ENCODE results near the gene DOC2B. TPM values are rescaled to one million over a fixed set of nuclear protein-coding genes. Genes with fewer than 3 reads are reported as not detected.
A peak's percentile ranks its signal among the peaks of the same experiment; 100 is the strongest.

Gene DOC2B
- total and polyA plus RNA-seq, 10 donors: 0.91 to 17.0 (median 7.1) TPM

DNA sequence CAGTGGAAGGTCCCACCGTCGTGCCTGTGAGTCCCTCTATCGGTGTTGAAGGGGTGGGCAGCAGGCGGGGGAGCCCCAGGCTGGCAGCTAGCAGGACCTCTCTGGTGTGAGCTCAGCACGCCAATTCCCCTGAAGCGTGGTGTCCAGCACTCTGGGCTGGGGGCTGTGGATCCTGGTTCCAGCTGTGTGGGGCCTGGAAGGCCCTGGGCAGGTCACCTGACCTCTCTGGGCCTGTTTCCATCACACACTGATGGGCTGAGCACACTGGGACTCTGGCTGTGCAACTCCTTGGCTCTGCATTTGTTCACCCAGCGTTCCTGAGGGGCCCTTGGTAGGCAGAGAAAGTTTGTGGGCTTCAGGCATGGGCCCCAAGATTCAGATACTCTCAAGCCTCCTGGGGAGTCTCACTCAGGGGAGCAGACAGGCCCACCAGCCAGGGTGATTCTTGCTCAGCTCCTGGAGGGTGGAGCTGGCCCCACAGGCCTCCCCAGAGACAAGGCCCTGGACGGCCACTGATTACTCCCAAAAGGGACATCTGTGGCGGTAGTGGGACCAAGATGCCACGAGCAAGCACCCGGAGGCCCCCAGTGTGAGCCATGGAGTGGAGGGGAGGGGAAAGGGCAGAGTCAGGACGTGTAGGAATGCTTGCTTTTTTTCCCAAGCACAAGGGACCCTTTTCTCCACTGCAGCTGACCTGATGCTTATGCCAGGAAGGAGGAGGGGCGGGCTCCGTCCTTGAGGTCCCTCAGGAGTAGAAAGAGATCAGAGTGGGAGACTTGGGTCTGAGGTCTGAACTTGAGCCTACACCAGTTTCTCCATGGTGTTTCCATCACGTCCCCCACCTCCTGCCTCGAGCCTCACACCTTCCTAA lies 35.5 kb downstream of the DOC2B start:
- peak; percentile 68 for DNase-seq
- peak overlapping the region in 1 of 8 donors; percentile 3 for H3K27ac ChIP-seq
- H3K4me1 ChIP-seq: peaks cover 0 to 15% (median 10%) of the 10 kb centered on the region in 6 donors
- H3K4me3 ChIP-seq: no peak overlapping the region
- H3K9me3 ChIP-seq: no peaks in the 10 kb centered on the region
- peaks cover 0 to 5% (median 0%) of the 10 kb centered on the region in 7 donors for H3K27me3 ChIP-seq (replicated peaks in 1 of 7)
- TF ChIP-seq POLR2A (IDR thresholded peaks at IDR 0.05): no peak
- H3K36me3 ChIP-seq: peaks cover 0 to 44% (median 2%) of the 10 kb centered on the region in 6 donors
- 78 to 90% (median 84%) methylated on average over 13 to 16 of the region's 16 CpGs for WGBS, 5 donors
- intact Hi-C loops (cut with DNase I; ENCODE audit: low total_unique reads): no loop called here

DNA sequence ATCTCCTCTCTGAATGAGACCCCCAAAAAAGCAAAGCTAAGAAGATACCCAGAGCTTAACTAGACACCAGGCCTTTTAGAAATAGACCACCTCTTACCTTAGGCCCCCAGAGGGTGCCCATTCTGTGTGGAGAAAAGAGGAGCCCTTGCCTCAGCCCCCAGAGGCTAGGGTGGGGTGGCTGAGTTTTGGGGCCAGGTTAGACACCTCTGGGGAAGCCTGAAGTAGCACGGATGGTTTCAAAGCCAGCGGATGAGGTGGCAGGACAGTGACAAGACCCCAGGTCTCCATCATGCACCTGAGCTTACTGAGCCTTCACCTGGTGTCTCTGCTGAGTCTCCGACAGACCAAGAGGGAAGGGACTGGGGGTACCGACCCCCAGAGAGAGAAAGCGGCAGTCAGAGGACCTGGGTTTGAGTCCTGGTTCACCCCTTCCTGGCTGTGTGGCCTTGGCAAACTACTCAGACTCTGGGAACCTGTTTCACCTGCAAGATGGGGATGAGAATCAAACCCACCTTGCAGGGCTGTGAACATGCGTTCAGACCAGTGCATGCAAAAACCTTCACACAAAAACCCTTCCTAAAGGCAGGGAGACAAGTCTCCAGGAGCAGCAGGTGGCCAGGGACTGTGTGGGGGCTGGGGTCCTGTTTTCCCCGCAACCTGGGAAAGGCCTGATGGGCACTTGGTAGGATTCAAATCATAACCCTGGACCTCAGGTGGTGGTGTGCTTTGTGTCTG lies 36.3 kb downstream of the DOC2B start:
- TF ChIP-seq POLR2AphosphoS5 (IDR thresholded peaks at IDR 0.05): no peak
- no peak for TF ChIP-seq POLR2A (IDR thresholded peaks at IDR 0.05)
- TF ChIP-seq, protein P1, sequence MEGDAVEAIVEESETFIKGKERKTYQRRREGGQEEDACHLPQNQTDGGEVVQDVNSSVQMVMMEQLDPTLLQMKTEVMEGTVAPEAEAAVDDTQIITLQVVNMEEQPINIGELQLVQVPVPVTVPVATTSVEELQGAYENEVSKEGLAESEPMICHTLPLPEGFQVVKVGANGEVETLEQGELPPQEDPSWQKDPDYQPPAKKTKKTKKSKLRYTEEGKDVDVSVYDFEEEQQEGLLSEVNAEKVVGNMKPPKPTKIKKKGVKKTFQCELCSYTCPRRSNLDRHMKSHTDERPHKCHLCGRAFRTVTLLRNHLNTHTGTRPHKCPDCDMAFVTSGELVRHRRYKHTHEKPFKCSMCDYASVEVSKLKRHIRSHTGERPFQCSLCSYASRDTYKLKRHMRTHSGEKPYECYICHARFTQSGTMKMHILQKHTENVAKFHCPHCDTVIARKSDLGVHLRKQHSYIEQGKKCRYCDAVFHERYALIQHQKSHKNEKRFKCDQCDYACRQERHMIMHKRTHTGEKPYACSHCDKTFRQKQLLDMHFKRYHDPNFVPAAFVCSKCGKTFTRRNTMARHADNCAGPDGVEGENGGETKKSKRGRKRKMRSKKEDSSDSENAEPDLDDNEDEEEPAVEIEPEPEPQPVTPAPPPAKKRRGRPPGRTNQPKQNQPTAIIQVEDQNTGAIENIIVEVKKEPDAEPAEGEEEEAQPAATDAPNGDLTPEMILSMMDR (IDR thresholded peaks at IDR 0.05 in 8 of 11, conservative IDR thresholded peaks at IDR 0.05 in 3 of 11): no peak
- DNase-seq: no peak

DNA sequence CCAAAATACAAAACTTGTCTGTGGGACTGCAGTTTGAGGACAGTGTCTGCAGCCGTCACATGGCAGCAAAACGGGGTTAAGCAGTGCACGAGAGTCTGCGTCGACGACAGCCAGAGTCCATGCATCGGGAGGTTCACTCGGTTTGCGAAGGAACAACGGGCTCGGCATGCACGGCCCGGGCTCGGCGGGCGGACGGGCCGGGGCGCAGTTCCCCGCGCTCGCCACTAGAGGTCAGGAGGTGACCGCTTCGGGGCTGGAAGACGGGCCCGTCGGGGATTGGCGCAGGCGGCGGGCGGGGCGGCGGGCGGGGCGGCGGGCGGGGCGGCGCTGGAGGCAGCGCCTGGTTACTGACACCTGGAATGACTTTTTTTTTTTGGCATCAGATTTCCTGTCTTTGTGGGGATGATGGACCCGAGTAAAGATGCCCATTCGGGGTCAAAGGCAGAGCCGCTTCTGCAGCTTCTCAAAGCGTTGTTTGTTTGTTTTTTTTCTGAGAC lies 37.6 kb downstream of the DOC2B start:
- H3K27ac ChIP-seq: no peak overlapping the region
- intact Hi-C loops (cut with DNase I; ENCODE audit: low total_unique reads): no loop called here
- TF ChIP-seq POLR2AphosphoS5 (IDR thresholded peaks at IDR 0.05) (peak in 2 of 3 donors; percentile 73 to 79), POLR2A (IDR thresholded peaks at IDR 0.05) (no peak)
- TF ChIP-seq, protein P1 (IDR thresholded peaks at IDR 0.05 in 8 of 11, conservative IDR thresholded peaks at IDR 0.05 in 3 of 11): peak; percentile 86 to 99 (median 97)
- peaks cover 0 to 15% (median 10%) of the 10 kb centered on the region in 6 donors for H3K4me1 ChIP-seq
- 2 to 8% (median 3%) methylated on average over 20 to 44 of the region's 44 CpGs for WGBS, 5 donors
- no peaks in the 10 kb centered on the region for H3K9me3 ChIP-seq
- peak overlapping the region in 1 of 8 donors; percentile 7 for H3K4me3 ChIP-seq
- peak; percentile 95 for DNase-seq
- H3K36me3 ChIP-seq: peaks cover 0 to 28% (median 2%) of the 10 kb centered on the region in 6 donors
- peaks cover 0 to 5% (median 0%) of the 10 kb centered on the region in 7 donors for H3K27me3 ChIP-seq (replicated peaks in 1 of 7)

More for the DNA sequence above, 36.3 kb downstream of the DOC2B start:
- Histone ChIP-seq H3K9me3 (no peaks in the 10 kb centered on the region), H3K27me3 (replicated peaks in 1 of 7) (peaks cover 0 to 5% (median 0%) of the 10 kb centered on the region in 7 donors), H3K36me3 (peaks cover 0 to 41% (median 2%) of the 10 kb centered on the region in 6 donors), H3K27ac (no peak overlapping the region), H3K4me3 (no peak overlapping the region), H3K4me1 (peaks cover 0 to 15% (median 10%) of the 10 kb centered on the region in 6 donors)
- intact Hi-C loops (cut with DNase I; ENCODE audit: low total_unique reads): no loop called here
- WGBS, 5 donors: 76 to 97% (median 84%) methylated on average over 7 of the region's 7 CpGs

GRCh38 chr17:142876-143784 lies 38.3 kb downstream of the DOC2B start:
- Histone ChIP-seq H3K4me1 (peaks cover 0 to 15% (median 10%) of the 10 kb centered on the region in 6 donors), H3K4me3 (no peak overlapping the region), H3K27me3 (replicated peaks in 1 of 7) (peaks cover 0 to 5% (median 0%) of the 10 kb centered on the region in 7 donors), H3K27ac (no peak overlapping the region), H3K36me3 (peaks cover 0 to 21% (median under 1%) of the 10 kb centered on the region in 6 donors), H3K9me3 (no peaks in the 10 kb centered on the region)
- TF ChIP-seq POLR2AphosphoS5 (IDR thresholded peaks at IDR 0.05) (no peak), POLR2A (IDR thresholded peaks at IDR 0.05) (no peak)
- TF ChIP-seq, protein P1 (IDR thresholded peaks at IDR 0.05 in 8 of 11, conservative IDR thresholded peaks at IDR 0.05 in 3 of 11): no peak
- 77 to 85% (median 78%) methylated on average over 23 of the region's 23 CpGs for WGBS, 5 donors
- DNase-seq: peak; percentile 27
- intact Hi-C loops (cut with DNase I; ENCODE audit: low total_unique reads): no loop called here
